WERI-Rb-1 (cell line): ENCODE measurements around the gene SPRR3.

ENCODE experiments used
- DNase-seq: peaks from one replicate; pipeline ENCODE4 v3.0.0-alpha.2; 2020
- H3K27ac ChIP-seq: fragments of 250-450 bp; sonication (Bioruptor Pico); 2 replicates; pipeline ENCODE4 v1.5.1; 2020; ENCODE audit warnings: mild to moderate bottlenecking, moderate library complexity
- H3K27me3 ChIP-seq: fragments of 250-450 bp; sonication (Bioruptor Pico); 2 replicates; pipeline ENCODE4 v1.5.1; 2021; ENCODE audit warnings: mild to moderate bottlenecking, low read depth, moderate library complexity; ENCODE audit not compliant: insufficient read depth, severe bottlenecking
- H3K36me3 ChIP-seq: fragments of 250-450 bp; sonication (Bioruptor Pico); 2 replicates; pipeline ENCODE4 v1.5.1; 2020; ENCODE audit warnings: mild to moderate bottlenecking, moderate library complexity
- H3K4me3 ChIP-seq: 2 replicates; pipeline ENCODE4 v1.5.1; 2011; ENCODE audit warnings: low read depth, mild to moderate bottlenecking, control low read depth, low read length
- H3K9me3 ChIP-seq: fragments of 250-450 bp; sonication (Bioruptor Pico); 2 replicates; pipeline ENCODE4 v1.5.1; 2021; ENCODE audit warnings: mild to moderate bottlenecking, moderate library complexity; ENCODE audit not compliant: severe bottlenecking
- TF ChIP-seq, protein P1 (sequence below): IDR thresholded peaks from 2 replicates; pipeline ENCODE4 v1.5.1; 2011; ENCODE audit warnings: low read depth, mild to moderate bottlenecking, control low read depth, inconsistent platforms, low read length

SPRR3 gene

DNA sequence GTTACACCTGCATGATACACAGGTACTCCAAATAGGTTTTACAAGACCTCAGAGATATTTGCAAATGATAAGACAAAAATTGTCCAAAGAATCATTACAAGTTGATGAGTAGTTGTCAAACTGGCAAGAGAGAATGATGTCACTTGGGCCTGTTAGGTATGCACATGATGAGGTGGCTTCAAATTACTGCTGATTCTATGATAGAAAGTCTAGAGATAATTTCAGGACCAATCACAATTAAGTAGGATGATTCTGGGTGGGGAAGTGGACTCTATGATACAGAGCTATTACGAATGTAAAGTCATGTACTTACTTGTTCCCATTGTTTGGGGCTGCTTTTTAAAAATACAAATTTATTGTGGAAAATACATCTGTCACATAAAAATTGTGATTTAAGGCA lies 24.2 kb downstream of the SPRR3 start:
- Histone ChIP-seq H3K36me3 (no peaks in the 10 kb centered on the region), H3K27ac (no peak overlapping the region), H3K4me3 (no peak overlapping the region), H3K27me3 (no peaks in the 10 kb centered on the region), H3K9me3 (peaks cover 11% of the 10 kb centered on the region)
- TF ChIP-seq, protein P1, sequence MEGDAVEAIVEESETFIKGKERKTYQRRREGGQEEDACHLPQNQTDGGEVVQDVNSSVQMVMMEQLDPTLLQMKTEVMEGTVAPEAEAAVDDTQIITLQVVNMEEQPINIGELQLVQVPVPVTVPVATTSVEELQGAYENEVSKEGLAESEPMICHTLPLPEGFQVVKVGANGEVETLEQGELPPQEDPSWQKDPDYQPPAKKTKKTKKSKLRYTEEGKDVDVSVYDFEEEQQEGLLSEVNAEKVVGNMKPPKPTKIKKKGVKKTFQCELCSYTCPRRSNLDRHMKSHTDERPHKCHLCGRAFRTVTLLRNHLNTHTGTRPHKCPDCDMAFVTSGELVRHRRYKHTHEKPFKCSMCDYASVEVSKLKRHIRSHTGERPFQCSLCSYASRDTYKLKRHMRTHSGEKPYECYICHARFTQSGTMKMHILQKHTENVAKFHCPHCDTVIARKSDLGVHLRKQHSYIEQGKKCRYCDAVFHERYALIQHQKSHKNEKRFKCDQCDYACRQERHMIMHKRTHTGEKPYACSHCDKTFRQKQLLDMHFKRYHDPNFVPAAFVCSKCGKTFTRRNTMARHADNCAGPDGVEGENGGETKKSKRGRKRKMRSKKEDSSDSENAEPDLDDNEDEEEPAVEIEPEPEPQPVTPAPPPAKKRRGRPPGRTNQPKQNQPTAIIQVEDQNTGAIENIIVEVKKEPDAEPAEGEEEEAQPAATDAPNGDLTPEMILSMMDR = no peak
- DNase-seq = no peak

DNA sequence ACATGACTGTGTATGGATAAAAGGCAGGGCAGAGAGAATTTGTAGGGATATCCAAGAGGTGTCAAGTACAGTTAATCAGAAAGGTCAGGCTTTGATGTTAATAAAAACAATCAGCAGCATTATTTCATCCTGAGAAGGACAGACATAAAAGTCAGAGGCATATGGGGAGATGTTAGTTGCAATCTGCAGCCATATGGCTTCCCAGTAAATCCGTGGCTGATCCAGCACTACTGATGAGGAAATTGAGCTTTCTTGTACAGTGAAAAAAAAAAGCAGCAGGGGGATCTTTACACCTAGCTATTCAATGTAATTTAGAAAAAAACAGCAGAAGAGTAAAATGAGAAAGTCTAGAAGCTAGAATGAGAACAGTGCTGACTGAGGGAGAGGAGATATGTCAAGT lies 27.2 kb downstream of the SPRR3 start:
- peak; percentile 90 for DNase-seq
- peak overlapping the region; percentile 86 for H3K27ac ChIP-seq
- H3K9me3 ChIP-seq = peaks cover 8% of the 10 kb centered on the region
- TF ChIP-seq, protein P1 = no peak
- H3K4me3 ChIP-seq = no peak overlapping the region
- no peaks in the 10 kb centered on the region for H3K27me3 ChIP-seq
- no peaks in the 10 kb centered on the region for H3K36me3 ChIP-seq

DNA sequence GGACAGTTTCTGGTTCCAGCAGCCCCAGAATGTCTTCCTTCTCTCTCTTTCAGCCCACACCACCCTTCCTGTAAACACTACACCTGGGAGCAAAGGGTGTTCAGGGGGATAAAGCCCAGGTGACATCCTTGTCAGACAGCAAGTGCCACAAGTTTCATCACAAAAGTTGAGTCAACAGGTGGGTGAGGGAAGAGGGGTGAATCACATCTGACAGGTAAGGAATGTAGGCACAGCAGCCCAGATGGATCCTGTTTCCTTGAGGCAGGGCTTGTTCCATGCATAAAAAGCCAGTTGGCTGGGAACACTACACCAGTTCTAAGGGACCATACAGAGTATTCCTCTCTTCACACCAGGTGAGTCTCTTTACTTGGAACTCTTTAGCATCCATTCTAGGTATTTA lies 29.3 kb downstream of the SPRR3 start, which contains the start of gene SPRR1B:
Gene SPRR1B (plus strand): TSS at position 309 of the 400 bp plus-strand sequence. CDS start 1,143 bp downstream, outside the sequence.
- Histone ChIP-seq H3K9me3 (peaks cover 8% of the 10 kb centered on the region), H3K4me3 (no peak within 1 kb of the TSS), H3K27ac (peak within 1 kb of the TSS; percentile 86), H3K36me3 (no peaks in the 10 kb centered on the region), H3K27me3 (no peaks in the 10 kb centered on the region)
- TF ChIP-seq, protein P1 = no peak
- DNase-seq = no peak

DNA sequence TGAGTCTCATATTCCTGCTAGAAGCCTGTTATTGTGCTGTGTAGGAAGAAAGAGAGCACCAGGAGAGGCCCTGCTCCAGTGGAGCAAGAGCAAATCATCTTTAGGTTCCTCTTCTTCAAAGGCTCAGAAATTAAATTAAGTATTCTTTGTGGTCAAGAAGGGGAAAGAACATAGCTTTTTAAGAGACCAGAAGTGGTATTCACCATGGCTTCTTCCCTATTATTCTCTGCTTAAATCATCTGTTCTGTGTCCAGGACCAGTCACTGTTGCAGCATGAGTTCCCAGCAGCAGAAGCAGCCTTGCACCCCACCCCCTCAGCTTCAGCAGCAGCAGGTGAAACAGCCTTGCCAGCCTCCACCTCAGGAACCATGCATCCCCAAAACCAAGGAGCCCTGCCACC lies 30.5 kb downstream of the SPRR3 start:
- H3K27me3 ChIP-seq = no peaks in the 10 kb centered on the region

DNA sequence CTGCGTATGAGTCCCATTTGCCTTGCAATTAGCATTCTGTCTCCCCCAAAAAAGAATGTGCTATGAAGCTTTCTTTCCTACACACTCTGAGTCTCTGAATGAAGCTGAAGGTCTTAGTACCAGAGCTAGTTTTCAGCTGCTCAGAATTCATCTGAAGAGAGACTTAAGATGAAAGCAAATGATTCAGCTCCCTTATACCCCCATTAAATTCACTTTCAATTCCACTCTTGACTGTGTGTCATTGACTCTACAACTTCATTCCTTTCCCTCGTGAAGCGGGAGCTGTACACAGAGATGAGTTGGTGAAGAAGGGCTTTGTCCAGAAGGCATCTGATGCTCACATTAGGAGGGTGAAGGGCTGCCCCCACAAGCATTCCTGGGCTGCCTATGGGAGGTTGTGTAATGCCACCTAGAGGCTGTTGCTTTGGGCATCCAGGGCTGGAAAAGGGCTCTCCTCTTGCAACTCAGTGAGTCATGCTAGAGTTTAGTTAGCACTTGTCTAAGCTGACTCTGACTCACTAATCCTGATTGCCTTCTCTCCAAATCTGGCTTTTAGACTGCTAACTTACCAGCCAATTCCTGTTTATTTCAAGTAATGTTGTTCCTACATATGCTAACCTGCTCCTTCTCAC lies 31.2 kb downstream of the SPRR3 start:
- peak; percentile 97 for DNase-seq
- no peak overlapping the region for H3K27ac ChIP-seq
- no peaks in the 10 kb centered on the region for H3K36me3 ChIP-seq
- TF ChIP-seq, protein P1 = peak; percentile 97
- no peak overlapping the region for H3K4me3 ChIP-seq
- no peaks in the 10 kb centered on the region for H3K27me3 ChIP-seq
- peaks cover 8% of the 10 kb centered on the region for H3K9me3 ChIP-seq

More for the DNA sequence above, 30.5 kb downstream of the SPRR3 start:
- Histone ChIP-seq H3K36me3 (no peaks in the 10 kb centered on the region), H3K9me3 (peaks cover 8% of the 10 kb centered on the region), H3K27ac (no peak overlapping the region), H3K4me3 (no peak overlapping the region)
- TF ChIP-seq, protein P1 = no peak
- no peak for DNase-seq

DNA sequence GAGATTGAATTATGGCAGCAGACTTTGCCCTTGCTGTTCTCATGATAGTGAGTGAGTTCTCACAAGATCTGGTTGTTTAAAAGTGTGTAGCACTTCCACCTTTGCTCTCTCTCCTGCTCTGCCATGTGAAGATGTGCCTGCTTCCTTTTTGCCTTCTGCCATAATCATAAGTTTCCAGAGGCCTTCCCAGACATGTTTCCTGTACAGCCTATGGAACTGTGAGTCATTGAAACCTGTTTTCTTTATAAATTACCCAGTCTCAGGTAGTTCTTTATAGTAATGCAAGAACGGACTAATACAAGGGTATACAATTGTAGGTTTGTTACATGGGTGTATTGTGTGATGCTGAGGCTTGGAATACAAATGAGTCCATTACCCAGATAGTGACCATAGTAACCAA lies 33.7 kb downstream of the SPRR3 start:
- Histone ChIP-seq H3K27ac (no peak overlapping the region), H3K36me3 (no peaks in the 10 kb centered on the region), H3K27me3 (no peaks in the 10 kb centered on the region), H3K4me3 (no peak overlapping the region), H3K9me3 (no peaks in the 10 kb centered on the region)
- TF ChIP-seq, protein P1 = no peak
- DNase-seq = no peak
